Stimulated activated CD4-positive, alpha-beta T cell treated with anti-CD3 and anti-CD28 coated beads, Interleukin-12 subunit alpha, Interleukin-12 subunit beta, amount 100 ng/mL, for 48 hours (primary cell): ENCODE results near the gene SSC5D.

Experiments used
- DNase-seq, 3 donors: peaks; one replicate each; pipeline ENCODE4 v3.0.0-alpha.2; 2020; ENCODE audit warnings: low read depth in 2 of 3, low spot score in 1 of 3

The SSC5D gene

GRCh38 chr19:55535173-55535964, 47.1 kb downstream of the SSC5D start:
- no peak for DNase-seq

GRCh38 chr19:55535965-55536350, 47.7 kb downstream of the SSC5D start:
- DNase-seq = no peak

GRCh38 chr19:55536366-55536765, 48.1 kb downstream of the SSC5D start:
- DNase-seq = no peak

- no peak for DNase-seq
Measured at GRCh38 chr19:55536951-55537740, 48.9 kb downstream of the SSC5D start, which contains the start of gene SBK2. Gene SBK2 (minus strand): TSS chr19:55537133. CDS start chr19:55536294, 839 bp downstream.

GRCh38 chr19:55537741-55538111, 49.5 kb downstream of the SSC5D start:
- no peak for DNase-seq

- DNase-seq = no peak
Measured at GRCh38 chr19:55538132-55538531, 49.9 kb downstream of the SSC5D start.

GRCh38 chr19:55539090-55539984, 51.1 kb downstream of the SSC5D start:
- DNase-seq = no peak

GRCh38 chr19:55540619-55541018, 52.4 kb downstream of the SSC5D start:
- no peak for DNase-seq

- DNase-seq = no peak
Measured at GRCh38 chr19:55541091-55541490, 52.9 kb downstream of the SSC5D start.

- DNase-seq = no peak
Measured at GRCh38 chr19:55542292-55542855, 54.1 kb downstream of the SSC5D start.

GRCh38 chr19:55543567-55543966, 55.3 kb downstream of the SSC5D start:
- DNase-seq = no peak

- DNase-seq = no peak
Measured at GRCh38 chr19:55544014-55544413, 55.8 kb downstream of the SSC5D start.

GRCh38 chr19:55544776-55545439, 56.7 kb downstream of the SSC5D start:
- DNase-seq = no peak

GRCh38 chr19:55545443-55545842, 57.2 kb downstream of the SSC5D start, which contains the start of gene SBK3:
Gene SBK3 (minus strand): TSS chr19:55545543. CDS start chr19:55545543, 0 bp downstream.
- DNase-seq = no peak

- no peak for DNase-seq
Measured at GRCh38 chr19:55546011-55546410, 57.8 kb downstream of the SSC5D start.

- no peak for DNase-seq
Measured at GRCh38 chr19:55546822-55547614, 58.8 kb downstream of the SSC5D start.

- DNase-seq = no peak
Measured at GRCh38 chr19:55549500-55550320, 61.5 kb downstream of the SSC5D start.

GRCh38 chr19:55550321-55550650, 62.0 kb downstream of the SSC5D start:
- no peak for DNase-seq

GRCh38 chr19:55552206-55552605, 64.0 kb downstream of the SSC5D start:
- DNase-seq = no peak
